Measurements from ENCODE around the gene CDKAL1. TPM values are rescaled to one million over a fixed set of nuclear protein-coding genes. Genes with fewer than 3 reads are reported as not detected.

CDKAL1 gene
- total and polyA plus RNA-seq, 9 of the 15 experiments (the other 6 are each of a cell fraction or from before 2014, with no cell fraction given), result 11.2 to 36.3 (median 20.1) TPM

- Histone ChIP-seq H3K9ac (ENCODE audit: insufficient read depth in 1 of 2, low read depth in 2 of 2, low read length in 2 of 2) (no peak overlapping the region), H3K79me2 (ENCODE audit: control insufficient read depth, insufficient read depth, low read length) (no peaks in the 10 kb centered on the region), H3K9me3 (replicated peaks; ENCODE audit: control insufficient read depth, insufficient read depth, low read depth, low read length) (no peaks in the 10 kb centered on the region), H3K4me3 (no peak overlapping the region), H3K27me3 (ENCODE audit: control insufficient read depth in 2 of 2, insufficient read depth in 2 of 2, low read length in 2 of 2) (no peaks in the 10 kb centered on the region), H3K9me1 (ENCODE audit: control insufficient read depth, insufficient read depth, low read length) (no peaks in the 10 kb centered on the region), H3K4me2 (ENCODE audit: insufficient read depth, low read length) (no peak overlapping the region), H4K20me1 (replicated peaks; ENCODE audit: control insufficient read depth, insufficient read depth, low read length) (no peaks in the 10 kb centered on the region), H3K36me3 (ENCODE audit: control insufficient read depth, insufficient read depth, low read length) (no peaks in the 10 kb centered on the region), H3K27ac (ENCODE audit: extremely low read depth, low read depth, low read length) (no peak overlapping the region), H2AFZ (ENCODE audit: low read depth, low read length) (no peak overlapping the region), H3K4me1 (replicated peaks in 1 of 2; ENCODE audit: control insufficient read depth in 2 of 2, insufficient read depth in 2 of 2, low read length in 2 of 2) (no peaks in the 10 kb centered on the region)
- 80% methylated on average over 4 of the region's 4 CpGs for WGBS (ENCODE audit: insufficient coverage, low coverage, missing lambda C conversion rate)
- in situ Hi-C loops (cut with MboI), result no loop called here
- ChIA-PET CTCF (ENCODE audit: low intra/inter-chr PET ratio) (no interaction called here), POLR2A (no interaction called here)
- ATAC-seq, result no peak
- DNase-seq (ENCODE audit: extremely low read depth in 1 of 4, low spot score in 3 of 4), result no peak
- intact Hi-C loops (cut with micrococcal nuclease), result no loop called here
- no peak for FAIRE-seq
- BruUV-seq (replicated peaks), result no TSS peak
- TF ChIP-seq CBX8 (IDR thresholded peaks at IDR 0.05; ENCODE audit: borderline replicate concordance, extremely low read depth, low read depth, low read length, poor library complexity, severe bottlenecking), result no peak
- no peak for TF ChIP-seq CBX5 (IDR thresholded peaks at IDR 0.05; ENCODE audit: borderline replicate concordance, low read depth)
- TF ChIP-seq PPARD (CRISPR knock-in tag; IDR thresholded peaks at IDR 0.05), result no peak
- no peak for TF ChIP-seq MEF2D (tag; conservative IDR thresholded peaks at IDR 0.05; ENCODE audit: low read depth)
- no peak for TF ChIP-seq ZNF347 (CRISPR knock-in tag; IDR thresholded peaks at IDR 0.05; ENCODE audit: low read depth)
- TF ChIP-seq HINFP (tag; conservative IDR thresholded peaks at IDR 0.05; ENCODE audit: low read depth), result no peak
- no peak for TF ChIP-seq CUX1 (CRISPR knock-in tag; IDR thresholded peaks at IDR 0.05)
- TF ChIP-seq ZNF740 (CRISPR knock-in tag; IDR thresholded peaks at IDR 0.05), result no peak
- TF ChIP-seq ZNF740 (tag; IDR thresholded peaks at IDR 0.05), result no peak
- TF ChIP-seq MBD1 (CRISPR knock-in tag; IDR thresholded peaks at IDR 0.05), result no peak
- no peak for TF ChIP-seq FOXO4 (CRISPR knock-in tag; IDR thresholded peaks at IDR 0.05)
Measured at GRCh38 chr6:20905377-20905776, 371.1 kb downstream of the CDKAL1 start.

Measured in K562 (cell line).